GF-D8 (cell line): ENCODE data around the gene TMEM178B.

Experiments used
- DNase-seq: peaks from one replicate; lab custom pipeline; 2025; lab: John Stamatoyannopoulos, UW

Gene TMEM178B

GRCh38 chr7:141264511-141264910 is 190.6 kb downstream of the TMEM178B start:
- DNase-seq: no peak

DNA sequence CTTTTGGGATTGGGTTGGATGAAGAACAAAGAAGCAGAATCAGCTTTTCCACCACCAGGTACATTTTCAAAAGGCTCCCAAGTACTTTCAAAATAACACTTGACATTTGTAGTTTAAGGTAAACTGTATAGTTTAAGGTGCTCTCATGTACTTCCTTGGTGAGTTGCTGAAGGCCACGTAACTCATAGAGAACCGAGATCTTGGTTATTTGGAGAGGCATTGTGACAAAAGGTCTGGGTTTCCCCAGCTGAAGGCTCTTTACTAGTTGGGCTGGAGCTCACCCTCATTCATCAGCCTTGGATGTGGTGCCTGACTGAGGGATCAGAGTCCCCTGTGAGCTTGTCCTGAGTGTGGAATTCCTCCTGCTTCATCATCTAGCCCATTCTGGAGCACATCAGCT is 191.8 kb downstream of the TMEM178B start:
- DNase-seq: no peak

DNA sequence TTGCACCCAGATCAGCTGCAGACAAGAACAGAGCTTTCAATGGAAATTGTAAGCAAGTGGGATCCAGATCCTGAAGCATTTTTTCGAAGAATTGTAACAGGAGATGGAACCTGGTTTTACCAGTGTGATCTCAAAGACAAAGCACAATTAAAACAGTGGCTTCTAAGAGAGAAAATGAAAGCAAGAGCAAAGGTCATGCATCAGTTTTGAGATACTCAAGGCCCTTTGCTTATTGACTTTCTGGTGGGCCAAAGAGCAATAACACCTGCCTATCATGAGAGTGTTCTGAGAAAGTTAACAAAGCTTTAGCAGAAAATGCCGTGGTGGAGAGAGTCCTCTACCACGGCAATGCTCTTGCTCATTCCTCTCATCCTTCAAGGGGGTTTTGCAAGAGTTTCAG is 194.8 kb downstream of the TMEM178B start:
- no peak for DNase-seq

GRCh38 chr7:141271451-141271850 is 197.6 kb downstream of the TMEM178B start:
- DNase-seq: no peak

DNA sequence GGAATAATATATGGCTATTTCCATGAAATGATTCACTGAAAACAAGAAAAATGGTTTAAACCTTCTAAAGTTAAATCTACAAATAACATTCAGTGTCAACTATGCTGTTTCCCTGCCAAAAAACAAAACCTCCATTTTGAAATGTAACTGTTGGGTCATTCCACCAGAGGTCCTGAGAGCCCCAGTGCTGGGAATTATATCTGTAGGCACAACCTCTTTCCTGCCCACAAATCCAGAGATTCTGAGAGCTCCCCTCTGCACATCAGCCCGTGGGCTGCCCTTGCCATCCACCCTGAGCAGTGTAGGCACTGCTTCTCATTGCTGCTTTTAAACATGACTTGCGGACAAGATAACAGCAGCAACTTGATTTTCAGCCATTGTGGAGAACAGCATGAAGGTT is 198.6 kb downstream of the TMEM178B start:
- no peak for DNase-seq

- DNase-seq: no peak
Measured at GRCh38 chr7:141275350-141275749, 201.5 kb downstream of the TMEM178B start.

- DNase-seq: no peak
Measured at GRCh38 chr7:141276031-141276430, 202.2 kb downstream of the TMEM178B start.

DNA sequence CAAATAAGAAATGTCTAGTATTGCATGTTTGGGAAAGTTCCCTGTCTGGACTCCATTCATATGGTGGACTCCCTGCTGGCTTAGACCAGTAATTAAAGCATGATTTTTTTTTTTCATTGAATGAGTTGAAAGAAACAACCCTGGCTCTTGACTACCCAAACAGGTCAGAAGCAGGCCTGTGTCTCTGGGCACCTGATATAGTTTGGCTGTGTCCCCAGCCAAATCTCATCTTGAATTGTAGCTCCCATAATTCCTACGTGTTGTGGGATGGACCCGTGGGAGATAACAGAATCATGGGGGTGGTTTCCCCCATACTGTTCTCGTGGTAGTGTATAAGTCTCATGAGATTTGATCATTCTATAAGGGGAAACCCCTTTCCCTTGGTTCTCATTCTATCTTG is 206.2 kb downstream of the TMEM178B start:
- DNase-seq: no peak

- no peak for DNase-seq
Measured at GRCh38 chr7:141281311-141281710, 207.4 kb downstream of the TMEM178B start.

DNA sequence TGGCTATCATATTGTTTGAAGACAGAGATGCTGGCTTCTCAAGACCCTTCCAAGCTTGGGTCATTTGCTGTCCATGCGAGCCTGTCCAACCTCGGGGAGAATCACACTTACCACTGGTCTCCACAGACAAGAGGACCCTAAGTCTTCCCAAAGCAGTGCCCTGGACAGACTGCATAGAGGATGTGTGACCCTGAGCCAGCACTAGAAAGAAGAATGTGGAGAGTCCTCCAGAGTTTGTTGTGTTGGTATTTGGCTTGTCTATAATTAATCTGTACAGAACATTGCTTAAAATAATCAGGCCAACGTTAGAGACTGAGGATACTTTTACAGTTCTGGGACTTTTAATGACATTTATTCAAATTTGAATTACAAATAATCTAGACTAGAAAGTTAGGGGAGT is 212.7 kb downstream of the TMEM178B start:
- DNase-seq: no peak

- no peak for DNase-seq
Measured at GRCh38 chr7:141287936-141288335, 214.1 kb downstream of the TMEM178B start.

DNA sequence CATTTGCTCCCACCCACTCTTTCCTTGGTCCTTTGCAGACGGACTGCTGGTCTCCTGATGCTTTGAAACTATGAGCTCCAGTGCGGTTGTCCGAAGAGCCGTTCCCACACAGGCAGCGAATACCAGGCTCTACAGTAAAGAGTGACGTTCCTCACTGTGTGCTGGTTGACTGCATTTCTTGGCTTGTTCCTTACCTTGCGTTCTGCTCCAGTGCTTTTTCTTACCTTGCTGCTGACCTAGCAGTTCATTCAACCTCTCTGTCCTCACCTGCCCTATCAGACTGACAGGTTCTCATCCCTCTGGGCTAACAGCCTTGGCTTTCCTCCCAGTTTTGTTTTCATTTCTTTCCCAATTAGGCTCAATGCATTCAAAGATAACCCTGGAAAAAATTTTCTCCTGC is 214.8 kb downstream of the TMEM178B start:
- no peak for DNase-seq

DNA sequence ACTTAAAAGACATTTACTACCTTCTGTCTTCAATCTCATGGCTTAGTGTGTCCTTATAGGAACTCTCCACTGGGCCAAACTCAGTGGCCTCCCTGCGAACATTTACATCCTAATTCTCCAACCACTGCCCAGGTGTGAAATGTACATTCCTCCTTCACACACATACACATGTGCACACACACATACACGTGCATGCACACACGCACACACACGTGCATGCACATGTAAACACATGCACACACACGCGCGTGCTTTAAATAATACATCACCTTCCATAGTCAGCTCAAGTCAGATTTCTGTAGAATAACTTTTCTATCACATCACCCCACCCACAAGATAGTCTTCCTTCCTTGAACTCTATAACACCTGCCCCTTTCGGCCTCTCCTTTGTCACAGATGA is 216.5 kb downstream of the TMEM178B start:
- DNase-seq: no peak

- no peak for DNase-seq
Measured at GRCh38 chr7:141290973-141291372, 217.1 kb downstream of the TMEM178B start.

- DNase-seq: peak; percentile 59
Measured at GRCh38 chr7:141291541-141291940, 217.7 kb downstream of the TMEM178B start.

- no peak for DNase-seq
Measured at GRCh38 chr7:141294143-141294829, 220.4 kb downstream of the TMEM178B start.

DNA sequence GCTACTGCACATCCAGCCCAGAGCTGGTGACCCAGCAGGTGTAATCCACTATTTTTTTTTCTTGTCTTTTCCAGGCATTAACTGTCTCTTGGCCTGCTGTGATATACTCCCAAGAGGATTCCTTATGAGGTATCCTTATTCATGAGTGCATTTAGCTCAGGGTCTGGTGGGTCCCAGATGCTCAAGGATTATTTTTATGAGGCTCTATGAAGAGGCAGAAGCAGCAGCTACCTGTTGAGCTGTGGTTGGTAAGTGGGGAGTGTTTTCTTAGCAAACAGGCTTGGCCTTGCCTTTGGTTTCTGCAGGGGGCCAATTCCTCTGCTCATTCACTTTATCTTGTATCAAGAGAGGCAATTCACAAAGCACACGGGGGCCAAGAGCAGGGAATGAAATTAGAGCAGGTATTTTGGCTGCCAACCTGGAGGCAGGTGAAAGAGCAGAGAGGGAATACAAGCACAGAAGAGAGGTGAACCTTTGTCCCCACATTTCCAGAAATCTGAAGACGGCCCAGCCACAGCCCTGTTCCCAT is 221.6 kb downstream of the TMEM178B start:
- no peak for DNase-seq

- DNase-seq: no peak
Measured at GRCh38 chr7:141300816-141301215, 227.0 kb downstream of the TMEM178B start.

DNA sequence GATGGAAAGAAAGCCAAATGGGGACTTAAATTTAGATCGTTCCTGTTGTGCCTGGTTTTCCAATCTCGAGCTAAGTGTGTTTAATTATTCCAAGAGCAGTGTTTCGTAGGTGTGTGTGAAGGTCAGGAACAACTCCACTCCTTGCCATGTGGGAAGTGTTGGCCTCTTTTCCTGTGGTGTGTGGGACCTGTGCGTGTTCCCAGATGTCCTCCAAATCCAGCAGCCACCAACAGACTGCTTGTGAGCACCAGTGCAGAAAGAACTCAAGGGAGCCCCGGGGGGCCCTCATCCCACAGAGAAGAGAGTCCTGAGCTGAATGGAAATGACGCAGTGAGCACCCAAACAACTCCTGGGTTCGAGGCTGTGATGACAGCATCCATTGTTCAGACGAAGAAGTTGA is 227.7 kb downstream of the TMEM178B start:
- DNase-seq: no peak

DNA sequence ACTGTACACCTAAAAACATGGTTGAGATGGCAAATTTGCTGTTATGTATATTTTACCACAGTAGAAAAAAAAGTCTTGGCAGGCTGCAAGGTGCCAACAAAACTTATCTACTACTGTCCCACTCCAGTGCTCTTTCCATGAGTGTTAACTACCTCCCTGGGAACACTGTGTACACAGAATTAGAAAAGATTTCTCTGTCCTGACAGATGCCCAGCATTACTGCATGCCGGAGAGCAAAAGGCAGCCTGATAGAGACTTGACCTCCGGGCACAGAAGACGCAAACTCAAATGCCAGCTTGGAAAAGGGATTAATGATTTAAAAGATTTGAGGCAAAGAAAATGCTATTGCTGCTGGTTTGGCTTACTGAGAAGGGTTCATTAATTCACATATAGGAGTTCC is 228.8 kb downstream of the TMEM178B start:
- no peak for DNase-seq

DNA sequence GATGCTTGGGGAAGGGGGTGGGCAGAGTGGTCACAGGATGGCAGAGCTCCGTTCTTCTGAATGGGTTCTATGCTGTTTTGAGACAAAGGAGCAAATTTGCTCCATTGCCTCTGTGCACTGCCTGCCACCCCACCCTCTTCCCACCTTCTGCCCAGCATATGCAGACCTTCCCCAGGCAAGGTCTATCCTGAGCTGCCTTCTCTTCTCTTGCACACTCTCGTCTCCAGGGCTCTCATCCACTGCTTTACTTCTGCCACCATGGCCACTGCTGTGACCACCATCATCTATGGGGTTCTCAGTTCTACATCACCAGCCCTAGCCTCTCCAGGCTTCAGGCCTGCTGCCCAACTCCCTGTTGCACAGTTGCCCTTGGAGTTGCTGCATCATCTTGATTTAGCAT is 230.4 kb downstream of the TMEM178B start:
- no peak for DNase-seq

- DNase-seq: no peak
Measured at GRCh38 chr7:141306081-141306480, 232.2 kb downstream of the TMEM178B start.

- no peak for DNase-seq
Measured at GRCh38 chr7:141312395-141312794, 238.5 kb downstream of the TMEM178B start.

DNA sequence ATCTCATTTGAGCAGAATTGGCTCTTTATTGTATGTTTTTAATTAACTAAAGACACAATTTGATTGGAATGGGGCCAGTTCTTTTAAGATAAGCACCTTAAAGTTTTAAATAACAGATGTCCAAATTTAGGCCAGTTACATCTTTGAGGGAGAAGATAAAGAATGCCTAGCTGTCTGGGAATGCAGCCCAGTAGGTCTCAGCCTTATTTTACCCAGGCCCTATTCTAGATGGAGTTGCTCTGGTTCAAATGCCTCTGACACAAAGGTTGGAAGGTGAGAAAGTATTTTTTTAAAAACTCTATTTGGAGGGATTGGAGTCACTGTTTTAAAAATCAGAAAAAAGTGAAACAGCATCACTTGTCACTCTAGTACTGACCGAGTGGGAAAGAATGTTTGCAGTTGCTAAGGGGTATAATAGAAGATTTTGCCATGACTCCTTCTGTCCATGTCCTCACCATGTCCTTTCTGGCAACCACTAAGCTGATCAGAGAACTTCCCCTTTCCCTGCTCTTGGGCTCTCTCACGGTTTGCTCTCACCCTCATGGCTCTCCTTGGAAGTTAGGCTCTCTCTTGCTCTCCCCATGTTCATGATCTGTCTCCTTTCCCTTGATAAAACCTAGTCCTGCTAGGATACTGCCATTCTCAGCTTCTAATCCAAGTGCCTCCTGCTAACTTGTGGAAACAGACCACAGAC is 239.1 kb downstream of the TMEM178B start:
- DNase-seq: no peak
